Fibroblast of skin of back (primary cell): ENCODE results near the gene RGS17. TPM values are rescaled to one million over a fixed set of nuclear protein-coding genes. Genes with fewer than 3 reads are reported as not detected.
"Not testable (repeated sequence)": the region's sequence is repeated elsewhere in the genome, so short reads cannot be mapped to it uniquely, and the experiment has no call there.

Source experiments
- DNase-seq: peaks from one replicate; pipeline ENCODE4 v3.0.0-alpha.2; 2013
- polyA plus RNA-seq, 2 experiments: library from polyadenylated mRNA; unstranded; fragments of 120-200 nt; gene quantifications; one replicate each; pipeline ENCODE4 v1.2.1, GENCODE V29; 2013; ENCODE audit not compliant: insufficient read length in 2 of 2

The RGS17 gene
- polyA plus RNA-seq (2013, experiment 1 of 2; ENCODE audit: insufficient read length), result 0.62 TPM
- polyA plus RNA-seq (2013, experiment 2 of 2; ENCODE audit: insufficient read length), result 0.61 TPM

DNA sequence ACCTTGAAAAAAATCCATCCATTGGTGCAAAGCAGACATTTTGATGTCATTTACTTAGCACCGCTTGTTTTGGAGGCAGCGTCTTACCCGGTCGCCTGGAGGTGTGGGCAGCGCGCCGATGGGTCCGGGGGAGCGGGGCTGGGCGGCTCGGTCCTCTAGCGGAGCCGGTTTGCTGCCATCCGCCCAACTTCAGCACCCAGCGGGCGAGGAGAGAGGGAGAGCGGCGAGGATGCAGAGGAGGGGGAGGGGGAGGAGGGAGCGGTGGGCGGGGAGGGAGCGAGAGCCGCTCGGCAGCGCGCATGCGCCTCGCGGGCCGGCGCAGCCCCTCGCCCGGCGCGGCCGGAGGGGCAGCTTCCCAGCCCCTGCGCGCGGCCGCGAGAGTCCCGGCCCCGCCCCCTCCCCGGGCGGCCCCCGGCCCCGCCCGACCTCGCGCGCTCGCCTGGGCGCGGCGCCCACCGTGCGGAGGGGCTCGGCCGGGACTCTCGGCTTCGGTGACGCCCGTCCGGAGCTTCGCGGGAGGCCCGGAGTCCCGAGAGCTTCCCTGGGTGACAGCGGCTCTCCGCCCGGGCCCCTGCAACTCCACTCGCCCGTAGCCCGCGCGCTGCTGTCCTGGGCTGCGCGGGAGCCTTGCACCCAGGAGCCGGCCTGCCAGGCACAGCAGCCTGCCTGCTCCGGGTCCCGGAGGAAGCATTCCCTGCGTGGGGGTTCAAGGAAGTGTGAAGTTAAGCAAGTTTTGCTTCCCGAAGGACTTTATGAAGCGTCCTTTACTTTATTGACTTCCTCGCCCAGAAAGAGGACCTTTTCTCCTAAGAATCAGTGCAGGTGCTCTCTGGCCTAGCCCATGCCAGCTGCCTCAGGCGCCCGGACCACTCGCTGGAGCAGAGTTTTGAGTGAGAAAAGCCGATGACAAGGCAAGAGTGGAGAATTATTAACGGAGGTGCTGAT is at the start of gene RGS17:
Gene RGS17 (minus strand): TSS at position 246 of the 945 bp plus-strand sequence. CDS start 87,264 bp downstream, outside the sequence.
- peak; percentile 78 for DNase-seq

GRCh38 chr6:153172815-153173214 is 41.7 kb upstream of the RGS17 start:
- DNase-seq, result no peak

- DNase-seq, result peak; percentile 78
Observed at GRCh38 chr6:153170511-153170910, 39.4 kb upstream of the RGS17 start.

DNA sequence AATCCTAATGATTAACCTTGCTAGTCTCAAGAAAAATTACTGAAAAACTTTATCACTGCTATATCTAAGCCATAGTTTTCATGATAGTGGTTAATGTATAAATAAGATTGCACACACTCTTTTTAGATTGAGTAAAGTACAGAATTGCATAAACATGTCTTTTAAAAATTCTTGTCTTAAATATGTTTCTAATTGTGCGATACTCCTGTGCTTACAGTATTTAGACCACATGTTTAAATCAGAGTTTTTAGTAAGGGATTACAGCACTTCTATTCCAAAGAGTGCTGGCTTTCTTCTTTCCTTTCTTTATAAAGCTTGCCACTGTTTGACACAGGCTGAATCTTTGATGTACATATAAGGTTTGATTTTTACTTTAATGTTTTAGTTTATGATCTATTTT is 36.8 kb upstream of the RGS17 start:
- no peak for DNase-seq

GRCh38 chr6:153167061-153167891 is 36.2 kb upstream of the RGS17 start:
- DNase-seq, result peak; percentile 78

DNA sequence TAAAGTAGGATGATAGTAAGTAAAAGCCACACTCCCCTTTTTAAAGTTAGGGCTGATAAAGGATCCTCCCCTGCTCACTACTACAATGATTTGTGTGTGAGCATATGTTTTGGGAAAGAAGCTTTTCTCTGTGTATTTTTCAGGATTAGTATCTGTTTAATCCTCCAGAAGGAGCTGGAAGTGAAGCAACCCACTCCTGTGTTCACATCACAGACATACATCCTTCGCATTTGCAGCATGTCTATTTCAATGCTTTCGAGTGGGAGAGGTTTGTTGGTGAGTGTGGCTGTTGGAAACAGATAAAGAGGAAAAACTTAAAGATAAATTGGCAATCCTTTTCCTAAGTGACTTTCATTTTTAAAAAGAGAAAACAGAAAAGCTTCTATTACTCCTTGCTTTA is 31.6 kb upstream of the RGS17 start:
- DNase-seq, result no peak

GRCh38 chr6:153162172-153162571 is 31.1 kb upstream of the RGS17 start:
- DNase-seq, result no peak

DNA sequence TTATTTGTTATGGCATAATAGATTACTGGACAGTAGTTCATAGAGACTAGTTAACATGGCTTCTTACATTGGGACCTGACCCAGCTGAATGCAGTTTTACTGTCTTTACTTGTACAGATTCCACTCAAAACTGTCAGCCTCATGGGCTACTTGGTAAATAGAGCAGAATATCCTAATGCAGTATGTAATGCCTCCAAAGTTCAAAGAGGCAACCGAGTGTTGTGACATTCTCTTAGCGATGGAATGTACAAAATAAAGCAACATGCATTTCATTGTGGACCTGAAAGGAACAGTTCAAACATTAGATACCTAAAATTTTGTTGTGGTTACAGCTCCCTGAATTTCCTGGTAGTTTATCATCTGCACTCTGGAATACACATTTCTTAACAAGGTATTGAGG is 29.1 kb upstream of the RGS17 start:
- no peak for DNase-seq

DNA sequence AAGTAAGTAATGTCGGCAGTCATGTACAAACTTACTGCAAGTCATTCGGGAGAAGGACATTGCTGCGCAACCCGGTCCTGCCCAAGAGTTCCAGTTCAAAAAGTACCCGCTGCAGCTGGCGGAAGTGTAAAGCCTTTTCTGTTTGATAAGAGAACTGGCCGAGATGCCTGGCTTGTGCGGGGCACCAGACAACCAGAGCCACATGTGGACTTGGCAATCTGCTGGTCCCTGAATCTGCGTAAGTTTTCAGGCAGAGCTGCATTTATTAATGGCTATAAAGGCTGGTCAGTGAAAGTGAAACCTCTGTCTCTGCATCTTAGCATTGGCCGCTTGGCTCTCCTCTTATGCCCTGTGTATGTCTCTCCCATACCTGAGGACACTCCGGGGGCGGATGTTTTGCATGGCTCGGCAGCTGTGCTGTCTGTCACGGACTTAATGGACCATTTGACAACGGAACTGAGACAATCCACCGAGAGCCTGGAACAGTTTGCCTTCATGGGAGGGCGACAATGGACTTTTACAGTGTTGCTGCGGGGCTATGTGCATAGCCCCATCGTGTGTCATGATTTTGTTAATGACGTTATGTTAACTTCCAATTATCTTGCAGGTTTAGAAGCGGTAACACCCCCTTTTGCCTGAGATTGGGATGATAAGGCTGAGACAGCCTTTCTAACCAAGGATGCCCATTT is 19.8 kb upstream of the RGS17 start:
- no peak for DNase-seq

DNA sequence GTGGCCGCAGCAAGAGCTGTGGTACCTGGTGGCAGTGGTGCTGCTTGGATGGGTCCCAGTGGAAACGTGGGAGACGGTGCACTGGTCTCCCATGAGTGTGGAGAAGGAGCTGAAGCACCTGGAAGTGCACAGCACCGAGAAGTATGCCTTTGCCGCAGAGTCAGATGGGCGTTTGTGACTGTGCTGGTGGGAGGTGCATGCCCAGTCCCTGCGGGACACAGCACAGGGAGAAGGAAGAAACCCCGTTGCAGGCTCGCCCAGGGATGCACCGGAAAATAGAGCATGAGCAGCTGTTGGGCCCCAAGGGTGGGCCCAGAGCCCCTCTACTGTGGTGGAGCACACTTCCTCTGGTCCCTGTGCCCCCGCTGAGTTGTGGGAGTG is 19.3 kb upstream of the RGS17 start:
- DNase-seq, result no peak

DNA sequence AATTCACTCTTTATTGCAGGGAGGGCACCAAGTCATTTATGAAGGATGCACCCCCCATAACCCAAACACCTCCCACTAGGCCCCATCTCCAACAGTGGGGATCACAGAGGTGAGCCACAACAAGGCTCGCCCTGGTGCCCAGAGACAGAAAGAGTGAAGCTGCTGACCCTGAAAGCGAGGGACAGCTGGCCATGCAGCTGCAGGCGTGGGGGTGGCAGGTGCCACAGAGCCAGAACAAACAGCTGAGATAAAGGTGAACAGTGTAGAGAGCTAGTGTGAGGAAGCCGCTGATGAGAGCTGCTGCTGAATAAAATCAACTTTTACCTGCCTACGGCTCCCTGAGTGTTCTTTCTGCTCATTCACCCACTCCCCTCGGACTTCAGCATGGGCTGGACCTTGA is 18.8 kb upstream of the RGS17 start:
- no peak for DNase-seq

- DNase-seq, result no peak
Observed at GRCh38 chr6:153146413-153146812, 15.3 kb upstream of the RGS17 start.

- no peak for DNase-seq
Observed at GRCh38 chr6:153145591-153145990, 14.5 kb upstream of the RGS17 start.

DNA sequence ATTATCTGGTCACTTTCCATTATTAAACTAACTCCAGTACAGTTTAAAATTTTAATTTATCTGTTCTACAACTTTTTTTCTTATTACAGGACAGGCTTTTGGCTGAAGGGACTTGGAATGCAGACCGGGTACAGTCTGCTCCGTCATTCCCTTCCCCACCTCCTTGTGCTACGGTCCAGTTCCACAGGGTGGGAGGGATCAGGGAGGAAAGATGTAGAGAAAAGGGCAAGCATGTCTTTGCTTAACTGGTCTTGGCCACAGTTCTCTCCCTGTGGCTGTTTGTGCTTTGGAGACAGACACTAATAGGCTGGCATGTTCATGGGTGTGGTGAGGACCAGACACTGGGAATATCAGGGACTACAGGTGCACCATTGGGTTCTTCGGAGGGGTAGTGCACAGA is 12.1 kb upstream of the RGS17 start:
- no peak for DNase-seq

- no peak for DNase-seq
Observed at GRCh38 chr6:153140299-153140698, 9.2 kb upstream of the RGS17 start.

- no peak for DNase-seq
Observed at GRCh38 chr6:153138930-153139329, 7.8 kb upstream of the RGS17 start.

DNA sequence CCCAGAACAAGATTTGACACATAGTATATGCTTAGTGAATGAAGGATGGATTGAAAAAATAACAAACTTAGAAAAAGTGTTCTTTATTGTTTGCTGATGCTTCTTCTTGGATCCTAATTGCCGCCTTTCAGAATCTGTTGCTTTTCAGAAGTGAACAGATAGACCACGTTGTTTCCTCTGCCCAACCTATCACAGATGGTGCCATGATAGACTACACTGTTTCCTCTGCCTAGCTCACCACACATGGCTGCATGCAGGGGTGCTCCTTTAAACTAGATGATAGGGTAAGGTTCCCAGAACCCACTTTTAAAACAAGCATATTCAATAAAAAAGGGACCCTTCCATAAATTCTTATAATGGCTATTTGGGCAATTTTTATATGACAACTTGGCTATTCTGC is 4.6 kb upstream of the RGS17 start:
- DNase-seq, result no peak

DNA sequence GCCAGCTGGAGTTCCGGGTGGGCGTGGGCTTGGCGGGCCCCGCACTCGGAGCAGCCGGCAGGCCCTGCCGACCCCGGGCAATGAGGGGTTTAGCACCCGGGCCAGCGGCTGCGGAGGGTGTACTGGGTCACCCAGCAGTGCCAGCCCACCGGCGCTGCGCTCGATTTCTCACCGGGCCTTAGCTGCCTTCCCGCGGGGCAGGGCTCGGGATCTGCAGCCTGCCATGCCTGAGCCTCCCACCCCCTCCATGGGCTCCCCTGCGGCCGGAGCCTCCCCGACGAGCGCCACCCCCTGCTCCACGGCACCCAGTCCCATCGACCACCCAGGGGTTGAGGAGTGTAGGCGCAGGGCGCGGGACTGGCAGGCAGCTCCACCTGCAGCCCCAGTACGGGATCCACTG is 2.6 kb upstream of the RGS17 start:
- DNase-seq, result not testable (repeated sequence)

- DNase-seq, result no peak
Observed at GRCh38 chr6:153130515-153131036, 506 bp downstream of the RGS17 start.

GRCh38 chr6:153129873-153130514 is 1.1 kb downstream of the RGS17 start:
- DNase-seq, result peak; percentile 26

DNA sequence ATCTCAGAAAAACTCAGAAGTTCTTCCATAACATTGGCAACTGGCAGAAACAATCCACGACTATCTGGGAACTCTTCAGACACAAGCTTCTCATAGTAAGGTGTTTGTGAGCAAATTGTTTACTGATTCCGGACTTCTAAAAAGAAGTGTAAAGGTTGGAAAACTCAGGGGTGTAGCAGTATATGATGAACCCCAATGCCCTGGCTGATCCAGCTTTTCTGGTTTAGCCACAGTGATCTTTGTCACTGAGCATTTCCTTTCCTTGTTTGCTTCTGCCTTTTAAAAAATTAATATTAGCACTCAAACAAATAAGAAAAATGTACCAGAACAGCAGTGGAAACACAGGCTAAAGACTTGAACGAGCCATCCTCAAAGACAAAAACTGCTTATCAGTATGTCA is 4.9 kb downstream of the RGS17 start:
- DNase-seq, result no peak

- no peak for DNase-seq
Observed at GRCh38 chr6:153125032-153125431, 6.0 kb downstream of the RGS17 start.
